PC-9 (cell line): ENCODE data around the gene RPS24. TPM values are rescaled to one million over a fixed set of nuclear protein-coding genes. Genes with fewer than 3 reads are reported as not detected.

Experiments
- BruUV-seq: library from RNA; stranded (reverse); fragments of 400-500 nt; replicated peaks from 2 replicates; lab custom pipeline; 2021; lab: Mats Ljungman, UMichigan
- CTCF ChIA-PET: fragments of 300-600 bp; sonication (Branson Sonifier 250); formaldehyde crosslinking; loops from one replicate; lab custom pipeline; 2022; ENCODE audit warnings: antibody characterized with exemption; lab: Charles Lee
- POLR2A ChIA-PET: fragments of 300-600 bp; sonication (Branson Sonifier 250); formaldehyde crosslinking; loops from one replicate; lab custom pipeline; 2022; ENCODE audit warnings: antibody characterized with exemption; ENCODE audit not compliant: unreplicated experiment; lab: Charles Lee
- DNase-seq, 2 experiments: peaks; one replicate each; pipeline versions ENCODE4 v3.0.0 to v3.0.0-alpha.2; 2015 to 2022; ENCODE audit warnings: mixed read lengths in 1 of 2
- H2AFZ ChIP-seq: fragments of 200-600 bp; sonication (generic); 2 replicates; pipeline ENCODE4 v1.8.1; 2017; ENCODE audit warnings: antibody characterized with exemption
- H3F3A ChIP-seq: fragments of 200-600 bp; sonication (generic); 2 replicates; pipeline ENCODE4 v1.8.1; 2017; ENCODE audit warnings: antibody characterized with exemption, mild to moderate bottlenecking, low read depth; ENCODE audit not compliant: insufficient read depth
- H3K27ac ChIP-seq: fragments of 200-600 bp; sonication (generic); 2 replicates; pipeline ENCODE4 v1.6.1; 2016; ENCODE audit warnings: mixed run types
- H3K27me3 ChIP-seq: fragments of 200-600 bp; sonication (generic); 2 replicates; pipeline ENCODE4 v1.6.1; 2016; ENCODE audit warnings: low read depth, mixed run types; ENCODE audit not compliant: insufficient read depth
- H3K36me3 ChIP-seq: fragments of 200-600 bp; sonication (generic); 2 replicates; pipeline ENCODE4 v1.6.1; 2016; ENCODE audit warnings: low read depth, mixed run types
- H3K4me1 ChIP-seq: fragments of 200-600 bp; sonication (generic); replicated peaks from 2 replicates; pipeline ENCODE4 v1.6.1; 2016; ENCODE audit warnings: mixed run types; ENCODE audit not compliant: insufficient read depth
- H3K4me2 ChIP-seq: fragments of 200-600 bp; sonication (generic); 2 replicates; pipeline ENCODE4 v1.6.1; 2017; ENCODE audit warnings: mixed run types
- H3K4me3 ChIP-seq: fragments of 200-600 bp; sonication (generic); 2 replicates; pipeline ENCODE4 v1.6.1; 2016; ENCODE audit warnings: mixed run types
- H3K79me2 ChIP-seq: fragments of 200-600 bp; sonication (generic); 2 replicates; pipeline ENCODE4 v1.6.1; 2017; ENCODE audit warnings: low read depth, mixed run types
- H3K9me2 ChIP-seq: fragments of 200-600 bp; sonication (generic); 2 replicates; pipeline ENCODE4 v1.8.1; 2017; ENCODE audit warnings: mild to moderate bottlenecking; ENCODE audit not compliant: insufficient read depth
- H3K9me3 ChIP-seq: fragments of 200-600 bp; sonication (generic); 2 replicates; pipeline ENCODE4 v1.8.1; 2016; ENCODE audit warnings: low read depth; ENCODE audit not compliant: insufficient read depth
- H4K20me1 ChIP-seq: fragments of 200-600 bp; sonication (generic); 2 replicates; pipeline ENCODE4 v1.8.1; 2017; ENCODE audit not compliant: insufficient read depth
- EZH2 ChIP-seq: fragments of 200-600 bp; sonication (generic); IDR thresholded peaks from 2 replicates; pipeline ENCODE4 v1.8.0; 2017; ENCODE audit warnings: antibody characterized with exemption, low read depth
- intact Hi-C: fragments of 100-400 bp; cut with micrococcal nuclease; formaldehyde crosslinking; loops from one replicate; pipeline ENCODE4 v1.10.0; 2022; ENCODE audit not compliant: unreplicated experiment
- total RNA-seq: library from RNA; stranded (reverse); gene quantifications from 2 replicates; pipeline ENCODE4 v1.2.3, GENCODE V29; 2021
- TF ChIP-seq, protein P1 (sequence below): fragments of 200-600 bp; sonication (generic); conservative IDR thresholded peaks from 2 replicates; pipeline ENCODE4 v1.6.1; 2017; ENCODE audit warnings: mixed run types, antibody characterized with exemption, mild to moderate bottlenecking, moderate library complexity

RPS24 gene
- total RNA-seq, 1 experiment from 2014 or later: 2,068 TPM

DNA sequence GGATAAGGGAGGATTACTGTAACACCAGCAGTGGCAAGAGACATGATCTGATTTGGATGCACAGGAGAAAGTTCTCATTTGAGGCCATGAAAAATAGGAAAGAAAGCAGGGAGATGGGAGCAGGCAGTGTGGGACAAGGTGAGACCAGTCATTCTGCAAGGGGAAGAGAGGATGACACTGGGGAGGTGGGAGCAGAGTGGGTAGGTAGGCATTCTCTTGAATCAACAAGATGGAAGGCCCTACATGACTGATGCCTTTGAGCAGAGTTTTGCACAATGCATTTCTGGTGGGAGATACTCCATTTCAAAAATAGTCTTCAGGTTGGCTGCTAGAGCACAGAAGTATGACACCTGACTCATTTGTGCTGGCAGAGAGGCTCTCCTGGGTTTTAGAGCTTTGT is 10.5 kb downstream of the RPS24 start:
- H3K79me2 ChIP-seq: peaks cover 16% of the 10 kb centered on the region; the same call in 1 of the 2 replicates
- no peak overlapping the region for H3K27ac ChIP-seq
- H3F3A ChIP-seq: peaks cover 73% of the 10 kb centered on the region
- intact Hi-C loops: loop anchor here (10.0 kb wide), 1 partner anchor 611 kb away; no protein-coding TSS in a partner anchor
- H3K9me3 ChIP-seq: no peaks in the 10 kb centered on the region
- no peak overlapping the region for H3K4me3 ChIP-seq
- H3K36me3 ChIP-seq: peaks cover 28% of the 10 kb centered on the region
- no peaks in the 10 kb centered on the region for H3K27me3 ChIP-seq
- ChIA-PET POLR2A (interaction anchor here (0.6 kb wide), 1 partner anchor 259 kb away, joined by 4 read pairs; no protein-coding TSS in a partner anchor), CTCF (no interaction called here)
- peaks cover 60% of the 10 kb centered on the region for H4K20me1 ChIP-seq
- no peaks in the 10 kb centered on the region for H3K9me2 ChIP-seq
- no peaks in the 10 kb centered on the region for H3K4me1 ChIP-seq
- H2AFZ ChIP-seq: no peak overlapping the region
- no TSS peak for BruUV-seq
- H3K4me2 ChIP-seq: no peak overlapping the region
- TF ChIP-seq, protein P1, sequence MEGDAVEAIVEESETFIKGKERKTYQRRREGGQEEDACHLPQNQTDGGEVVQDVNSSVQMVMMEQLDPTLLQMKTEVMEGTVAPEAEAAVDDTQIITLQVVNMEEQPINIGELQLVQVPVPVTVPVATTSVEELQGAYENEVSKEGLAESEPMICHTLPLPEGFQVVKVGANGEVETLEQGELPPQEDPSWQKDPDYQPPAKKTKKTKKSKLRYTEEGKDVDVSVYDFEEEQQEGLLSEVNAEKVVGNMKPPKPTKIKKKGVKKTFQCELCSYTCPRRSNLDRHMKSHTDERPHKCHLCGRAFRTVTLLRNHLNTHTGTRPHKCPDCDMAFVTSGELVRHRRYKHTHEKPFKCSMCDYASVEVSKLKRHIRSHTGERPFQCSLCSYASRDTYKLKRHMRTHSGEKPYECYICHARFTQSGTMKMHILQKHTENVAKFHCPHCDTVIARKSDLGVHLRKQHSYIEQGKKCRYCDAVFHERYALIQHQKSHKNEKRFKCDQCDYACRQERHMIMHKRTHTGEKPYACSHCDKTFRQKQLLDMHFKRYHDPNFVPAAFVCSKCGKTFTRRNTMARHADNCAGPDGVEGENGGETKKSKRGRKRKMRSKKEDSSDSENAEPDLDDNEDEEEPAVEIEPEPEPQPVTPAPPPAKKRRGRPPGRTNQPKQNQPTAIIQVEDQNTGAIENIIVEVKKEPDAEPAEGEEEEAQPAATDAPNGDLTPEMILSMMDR: no peak
- TF ChIP-seq EZH2: no peak
- DNase-seq: no peak

DNA sequence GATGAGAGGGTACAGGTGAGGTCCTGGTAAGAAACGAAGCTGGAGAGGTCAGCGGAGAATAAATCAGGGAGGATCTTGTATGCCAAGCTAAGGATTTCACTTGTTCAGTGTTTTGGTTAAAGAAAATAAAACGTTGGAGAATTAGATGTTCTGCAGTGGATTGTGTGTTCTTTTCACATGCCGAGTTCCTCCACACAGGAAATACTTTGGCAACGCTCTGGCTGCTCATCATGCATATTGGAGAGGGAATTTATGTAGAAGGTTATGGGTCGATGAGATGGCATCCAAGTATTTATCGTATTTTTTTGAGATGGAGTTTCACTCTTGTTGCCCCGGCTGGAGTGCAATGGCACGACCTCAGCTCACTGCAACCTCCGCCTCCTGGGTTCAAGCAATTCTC is 11.0 kb downstream of the RPS24 start:
- POLR2A ChIA-PET: interaction anchor here (0.6 kb wide), 1 partner anchor 258 kb away, joined by 4 read pairs; no protein-coding TSS in a partner anchor
- no peaks in the 10 kb centered on the region for H3K27me3 ChIP-seq

DNA sequence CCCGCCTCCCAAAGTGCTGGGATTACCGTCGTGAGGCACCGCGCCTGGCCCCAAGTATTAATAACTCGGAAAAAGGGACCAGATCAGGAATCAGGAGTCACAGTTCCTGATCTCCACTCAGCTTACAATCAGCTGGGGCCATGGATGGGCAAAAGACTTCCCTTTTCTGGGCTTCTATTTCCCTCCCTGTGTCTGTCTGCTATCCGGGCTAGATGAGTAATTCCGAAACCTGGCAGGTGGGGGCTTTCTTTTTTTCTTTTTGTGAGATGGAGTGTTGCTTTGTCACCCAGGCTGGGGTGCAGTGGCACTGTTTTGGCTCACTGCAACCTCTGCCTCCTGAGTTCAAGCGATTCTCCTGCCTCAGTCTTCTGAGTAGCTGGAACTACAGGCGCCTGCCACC is 11.6 kb downstream of the RPS24 start:
- H3F3A ChIP-seq: peaks cover 62% of the 10 kb centered on the region
- no peak overlapping the region for H3K4me3 ChIP-seq
- DNase-seq: no peak
- H2AFZ ChIP-seq: no peak overlapping the region
- ChIA-PET POLR2A (no interaction called here), CTCF (no interaction called here)
- H3K9me2 ChIP-seq: no peaks in the 10 kb centered on the region
- H3K27ac ChIP-seq: no peak overlapping the region
- peaks cover 17% of the 10 kb centered on the region for H3K36me3 ChIP-seq
- no peaks in the 10 kb centered on the region for H3K9me3 ChIP-seq
- H3K4me2 ChIP-seq: no peak overlapping the region
- intact Hi-C loops: loop anchor here (5.0 to 10.0 kb wide), 3 partner anchors 257 to 922 kb away; no protein-coding TSS in a partner anchor
- no peaks in the 10 kb centered on the region for H3K4me1 ChIP-seq
- TF ChIP-seq, protein P1: no peak
- no peak for TF ChIP-seq EZH2
- BruUV-seq: no TSS peak
- peaks cover 49% of the 10 kb centered on the region for H4K20me1 ChIP-seq
- H3K27me3 ChIP-seq: no peaks in the 10 kb centered on the region
- peaks cover 6% of the 10 kb centered on the region; the same call in 1 of the 2 replicates for H3K79me2 ChIP-seq

More for the DNA sequence above, 11.0 kb downstream of the RPS24 start:
- Histone ChIP-seq H3K9me2 (no peaks in the 10 kb centered on the region), H3K36me3 (peaks cover 23% of the 10 kb centered on the region), H3K4me1 (no peaks in the 10 kb centered on the region), H2AFZ (no peak overlapping the region), H3K9me3 (no peaks in the 10 kb centered on the region), H3K27ac (no peak overlapping the region), H3K4me2 (no peak overlapping the region), H3K79me2 (peaks cover 11% of the 10 kb centered on the region; the same call in 1 of the 2 replicates), H3K4me3 (no peak overlapping the region), H4K20me1 (peaks cover 55% of the 10 kb centered on the region), H3F3A (peaks cover 68% of the 10 kb centered on the region)
- no peak for TF ChIP-seq EZH2
- TF ChIP-seq, protein P1: no peak
- intact Hi-C loops: loop anchor here (5.0 to 10.0 kb wide), 3 partner anchors 258 to 923 kb away; no protein-coding TSS in a partner anchor
- CTCF ChIA-PET: no interaction called here
- DNase-seq: no peak
- no TSS peak for BruUV-seq
